CD4-positive, alpha-beta T cell treated with Interleukin-10 for 1 hour (primary cell): ENCODE results near the gene XXYLT1.
"Not testable (repeated sequence)": the region's sequence is repeated elsewhere in the genome, so short reads cannot be mapped to it uniquely, and the experiment has no call there.

ENCODE experiments used
- DNase-seq: peaks from one replicate; pipeline ENCODE4 v3.0.0-alpha.2; 2020

XXYLT1 gene

GRCh38 chr3:195203606-195204005 is 67.4 kb downstream of the XXYLT1 start:
- DNase-seq: no peak

GRCh38 chr3:195201295-195201694 is 69.7 kb downstream of the XXYLT1 start:
- DNase-seq: no peak

- DNase-seq: no peak
Measured at GRCh38 chr3:195200010-195200822, 70.7 kb downstream of the XXYLT1 start.

GRCh38 chr3:195198426-195199346 is 72.3 kb downstream of the XXYLT1 start:
- DNase-seq: no peak

GRCh38 chr3:195197765-195198425 is 73.1 kb downstream of the XXYLT1 start:
- DNase-seq: no peak

GRCh38 chr3:195196266-195196665 is 74.7 kb downstream of the XXYLT1 start:
- no peak for DNase-seq

GRCh38 chr3:195195321-195196209 is 75.4 kb downstream of the XXYLT1 start:
- no peak for DNase-seq

- DNase-seq: no peak
Measured at GRCh38 chr3:195194559-195195206, 76.3 kb downstream of the XXYLT1 start.

GRCh38 chr3:195191580-195191979 is 79.4 kb downstream of the XXYLT1 start:
- DNase-seq: no peak

- DNase-seq: no peak
Measured at GRCh38 chr3:195189821-195190220, 81.1 kb downstream of the XXYLT1 start.

- no peak for DNase-seq
Measured at GRCh38 chr3:195188426-195188927, 82.5 kb downstream of the XXYLT1 start.

- no peak for DNase-seq
Measured at GRCh38 chr3:195187609-195188425, 83.1 kb downstream of the XXYLT1 start.

GRCh38 chr3:195186710-195187047 is 84.3 kb downstream of the XXYLT1 start:
- DNase-seq: not testable (repeated sequence)

- no peak for DNase-seq
Measured at GRCh38 chr3:195186041-195186709, 84.8 kb downstream of the XXYLT1 start.

- DNase-seq: no peak
Measured at GRCh38 chr3:195185583-195185982, 85.4 kb downstream of the XXYLT1 start.

- DNase-seq: no peak
Measured at GRCh38 chr3:195184716-195185421, 86.1 kb downstream of the XXYLT1 start.

GRCh38 chr3:195183071-195183776 is 87.7 kb downstream of the XXYLT1 start:
- DNase-seq: peak; percentile 14

- DNase-seq: peak; percentile 19
Measured at GRCh38 chr3:195182470-195182795, 88.5 kb downstream of the XXYLT1 start.
